Keratinocyte (primary cell): ENCODE measurements around the gene MOK. TPM values are rescaled to one million over a fixed set of nuclear protein-coding genes. Genes with fewer than 3 reads are reported as not detected.
A peak's percentile ranks its signal among the peaks of the same experiment; 100 is the strongest.

Source experiments
- DNase-seq: peaks from one replicate; pipeline ENCODE4 v3.0.0-alpha.2; 2011; ENCODE audit warnings: low read depth, missing footprints, low spot score
- FAIRE-seq: peaks from 2 replicates; lab custom pipeline; 2011; peaks lifted over from hg19 to GRCh38; lab: Jason Lieb, UNC
- H2AFZ ChIP-seq: 2 replicates; pipeline ENCODE4 v1.6.0; 2012; ENCODE audit warnings: low read length, control low read depth, inconsistent platforms; ENCODE audit not compliant: control insufficient read depth
- H3K27ac ChIP-seq: 2 replicates; pipeline ENCODE4 v1.5.1; 2011; ENCODE audit warnings: low read length; ENCODE audit not compliant: control insufficient read depth, insufficient read depth
- H3K27me3 ChIP-seq: 3 replicates; pipeline ENCODE4 v1.6.0; 2011; ENCODE audit warnings: low read length; ENCODE audit not compliant: control insufficient read depth, insufficient read depth; ENCODE audit errors: extremely low read depth
- H3K36me3 ChIP-seq, 2 experiments: 2 replicates in 1 of 2; 3 replicates in 1 of 2; pipeline ENCODE4 v1.5.1; 2011; ENCODE audit warnings: low read length in 2 of 2, mild to moderate bottlenecking in 1 of 2; ENCODE audit not compliant: control insufficient read depth in 2 of 2, insufficient read depth in 2 of 2; ENCODE audit errors: extremely low read depth in 1 of 2
- H3K4me1 ChIP-seq: 3 replicates; pipeline ENCODE4 v1.5.1; 2011; ENCODE audit warnings: low read length; ENCODE audit not compliant: control insufficient read depth, insufficient read depth; ENCODE audit errors: extremely low read depth
- H3K4me2 ChIP-seq: 3 replicates; pipeline ENCODE4 v1.6.0; 2011; ENCODE audit warnings: low read depth, low read length; ENCODE audit not compliant: control insufficient read depth, insufficient read depth; ENCODE audit errors: extremely low read depth
- H3K4me3 ChIP-seq, 3 experiments: fragments of 200-600 bp in 1 of 3; sonication (generic) in 1 of 3; 2 replicates in 2 of 3; 3 replicates in 1 of 3; pipeline ENCODE4 v1.5.1; 2011 to 2016; ENCODE audit warnings: low read length in 3 of 3, mild to moderate bottlenecking in 3 of 3, control low read depth in 2 of 3, inconsistent platforms in 1 of 3, low read depth in 1 of 3, mixed read lengths in 1 of 3, mixed run types in 1 of 3, moderate library complexity in 1 of 3; ENCODE audit not compliant: control insufficient read depth in 2 of 3, insufficient read depth in 2 of 3; ENCODE audit errors: extremely low read depth in 1 of 3
- H3K79me2 ChIP-seq: 2 replicates; pipeline ENCODE4 v1.6.0; 2012; ENCODE audit warnings: low read length; ENCODE audit not compliant: control insufficient read depth, insufficient read depth
- H3K9ac ChIP-seq: 3 replicates; pipeline ENCODE4 v1.6.0; 2011; ENCODE audit warnings: low read length; ENCODE audit not compliant: control insufficient read depth, insufficient read depth; ENCODE audit errors: extremely low read depth
- H3K9me1 ChIP-seq: 3 replicates; pipeline ENCODE4 v1.6.0; 2011; ENCODE audit warnings: low read length; ENCODE audit not compliant: control insufficient read depth, insufficient read depth; ENCODE audit errors: extremely low read depth
- H3K9me3 ChIP-seq: 2 replicates; pipeline ENCODE4 v1.5.1; 2012; ENCODE audit warnings: low read depth, low read length; ENCODE audit not compliant: control insufficient read depth
- H4K20me1 ChIP-seq: 3 replicates; pipeline ENCODE4 v1.6.0; 2011; ENCODE audit warnings: low read length; ENCODE audit not compliant: control insufficient read depth, insufficient read depth; ENCODE audit errors: extremely low read depth
- EZH2 ChIP-seq: IDR thresholded peaks from one replicate; pipeline ENCODE4 v1.6.1; 2012; ENCODE audit warnings: inconsistent platforms, mild to moderate bottlenecking, low read length, moderate library complexity
- dilution Hi-C: fragments of 300-500 bp; cut with MboI; formaldehyde crosslinking; loops from one replicate; pipeline ENCODE4 v1.7.0; 2020; ENCODE audit warnings: low sequenced_read_pairs; ENCODE audit not compliant: extremely low pct_ligation_motif_present
- polyA plus RNA-seq, 5 experiments: library from polyadenylated mRNA; depleted of rRNA in 3 of 5; stranded (reverse) in 3 of 5; stranded (forward) in 1 of 5; unstranded in 1 of 5; fragments of >200 nt; gene quantifications; 1 replicate in 1 of 5; 2 replicates in 3 of 5; 3 replicates in 1 of 5; pipeline versions ENCODE4 v1.2.1 to v1.2.3, GENCODE V29; 2011 to 2012; ENCODE audit warnings: missing spikeins in 2 of 5, low read depth in 1 of 5, low replicate concordance in 1 of 5
- TF ChIP-seq, protein P1 (sequence below), 3 experiments: IDR thresholded peaks in 1 of 3; conservative IDR thresholded peaks in 1 of 3; optimal IDR thresholded peaks in 1 of 3; 2 replicates in 2 of 3; 3 replicates in 1 of 3; pipeline versions ENCODE3 to v1.5.1; 2011; ENCODE audit warnings: low read length in 3 of 3, mild to moderate bottlenecking in 3 of 3, moderate library complexity in 2 of 3, control low read depth in 1 of 3, inconsistent platforms in 1 of 3; ENCODE audit not compliant: insufficient read depth in 2 of 3; ENCODE audit errors: extremely low read depth in 1 of 3

MOK gene
- polyA plus RNA-seq, 1 donor (not counting 4 experiments of a cell fraction or from before 2014, with no cell fraction given): 38.1 TPM

- H3K9me3 ChIP-seq: no peaks in the 10 kb centered on the region
- peak overlapping the region in 2 of 3 experiments; percentile 6 to 23 for H3K4me3 ChIP-seq
- DNase-seq: no peak
- FAIRE-seq: no peak
- dilution Hi-C loops: no loop called here
- peaks cover 86% of the 10 kb centered on the region for H3K79me2 ChIP-seq
- H3K27ac ChIP-seq: peak overlapping the region; percentile 50
- TF ChIP-seq EZH2: no peak
- TF ChIP-seq, protein P1, sequence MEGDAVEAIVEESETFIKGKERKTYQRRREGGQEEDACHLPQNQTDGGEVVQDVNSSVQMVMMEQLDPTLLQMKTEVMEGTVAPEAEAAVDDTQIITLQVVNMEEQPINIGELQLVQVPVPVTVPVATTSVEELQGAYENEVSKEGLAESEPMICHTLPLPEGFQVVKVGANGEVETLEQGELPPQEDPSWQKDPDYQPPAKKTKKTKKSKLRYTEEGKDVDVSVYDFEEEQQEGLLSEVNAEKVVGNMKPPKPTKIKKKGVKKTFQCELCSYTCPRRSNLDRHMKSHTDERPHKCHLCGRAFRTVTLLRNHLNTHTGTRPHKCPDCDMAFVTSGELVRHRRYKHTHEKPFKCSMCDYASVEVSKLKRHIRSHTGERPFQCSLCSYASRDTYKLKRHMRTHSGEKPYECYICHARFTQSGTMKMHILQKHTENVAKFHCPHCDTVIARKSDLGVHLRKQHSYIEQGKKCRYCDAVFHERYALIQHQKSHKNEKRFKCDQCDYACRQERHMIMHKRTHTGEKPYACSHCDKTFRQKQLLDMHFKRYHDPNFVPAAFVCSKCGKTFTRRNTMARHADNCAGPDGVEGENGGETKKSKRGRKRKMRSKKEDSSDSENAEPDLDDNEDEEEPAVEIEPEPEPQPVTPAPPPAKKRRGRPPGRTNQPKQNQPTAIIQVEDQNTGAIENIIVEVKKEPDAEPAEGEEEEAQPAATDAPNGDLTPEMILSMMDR (optimal IDR thresholded peaks at IDR 0.05 in 1 of 3, IDR thresholded peaks at IDR 0.05 in 1 of 3, conservative IDR thresholded peaks at IDR 0.05 in 1 of 3; ENCODE audit: extremely low read depth in 1 of 3, insufficient read depth in 2 of 3, low read length in 3 of 3): no peak
- H3K9ac ChIP-seq: peak overlapping the region; percentile 17
- no peak overlapping the region for H2AFZ ChIP-seq
- H3K9me1 ChIP-seq: peaks cover 10% of the 10 kb centered on the region
- no peaks in the 10 kb centered on the region for H3K27me3 ChIP-seq
- peak overlapping the region; percentile 49 for H3K4me2 ChIP-seq
- peaks cover 0 to 3% of the 10 kb centered on the region in 2 experiments for H3K36me3 ChIP-seq
- peaks cover 26% of the 10 kb centered on the region for H3K4me1 ChIP-seq
- H4K20me1 ChIP-seq: peaks cover 3% of the 10 kb centered on the region
Measured at GRCh38 chr14:102187568-102188001, 117.4 kb downstream of the MOK start.

- peaks cover 31% of the 10 kb centered on the region for H3K4me1 ChIP-seq
- peaks cover 82% of the 10 kb centered on the region for H3K79me2 ChIP-seq
- no peaks in the 10 kb centered on the region for H3K9me3 ChIP-seq
- peaks cover 3% of the 10 kb centered on the region for H4K20me1 ChIP-seq
- DNase-seq (no peak), FAIRE-seq (peak; percentile 87)
- H3K4me3 ChIP-seq: peak overlapping the region in 2 of 3 experiments; percentile 6 to 29
- H3K27ac ChIP-seq: peak overlapping the region; percentile 50
- peaks cover 0 to 3% of the 10 kb centered on the region in 2 experiments for H3K36me3 ChIP-seq
- H3K9ac ChIP-seq: peak overlapping the region; percentile 17
- peak overlapping the region; percentile 31 for H2AFZ ChIP-seq
- no peaks in the 10 kb centered on the region for H3K27me3 ChIP-seq
- dilution Hi-C loops: no loop called here
- peaks cover 10% of the 10 kb centered on the region for H3K9me1 ChIP-seq
- TF ChIP-seq, protein P1 (optimal IDR thresholded peaks at IDR 0.05 in 1 of 3, IDR thresholded peaks at IDR 0.05 in 1 of 3, conservative IDR thresholded peaks at IDR 0.05 in 1 of 3; ENCODE audit: extremely low read depth in 1 of 3, insufficient read depth in 2 of 3, low read length in 3 of 3): no peak
- no peak for TF ChIP-seq EZH2
- H3K4me2 ChIP-seq: peak overlapping the region; percentile 49
Measured at GRCh38 chr14:102187044-102187443, 117.9 kb downstream of the MOK start.
